HCT116 (cell line): ENCODE measurements around the gene PFN2. TPM values are rescaled to one million over a fixed set of nuclear protein-coding genes. Genes with fewer than 3 reads are reported as not detected.

Experiments
- ATAC-seq: fragments of 200-7000 bp; cut with Tn5 transposase; 2 replicates; pipeline ENCODE4 v1.9.1; 2020; ENCODE audit warnings: mild to moderate bottlenecking, moderate library complexity
- BruUV-seq: library from RNA; stranded (reverse); fragments of 400-500 nt; replicated peaks from 2 replicates; lab custom pipeline; 2021; lab: Mats Ljungman, UMichigan
- CTCF ChIA-PET: fragments of 300-600 bp; sonication (Branson Sonifier 250); formaldehyde crosslinking; loops from one replicate; lab custom pipeline; 2021; ENCODE audit warnings: antibody characterized with exemption; lab: Charles Lee
- POLR2A ChIA-PET: fragments of 300-600, 350-600 bp; sonication (Branson Sonifier 250); formaldehyde crosslinking; loops from one replicate; lab custom pipeline; 2021; ENCODE audit warnings: antibody characterized with exemption; lab: Charles Lee
- RAD21 ChIA-PET, 2 experiments: fragments of 300-600 bp; sonication (Branson Sonifier 250); formaldehyde crosslinking; loops; one replicate each; lab custom pipeline; 2023; ENCODE audit warnings: low total read pairs in 2 of 2; ENCODE audit not compliant: uncharacterized antibody in 2 of 2, unreplicated experiment in 2 of 2, low non-redundant PET in 1 of 2; lab: Charles Lee
- DNase-seq: peaks from one replicate; pipeline ENCODE4 v3.0.0-alpha.2; 2010; ENCODE audit warnings: low read depth, low spot score
- H2AFZ ChIP-seq: fragments of 200-600 bp; shearing (Covaris generic), sonication (generic); 2 replicates; pipeline ENCODE4 v1.6.1; 2017; ENCODE audit warnings: low read depth, mixed run types, mixed read lengths, antibody characterized with exemption, low read length; ENCODE audit not compliant: poor library complexity, severe bottlenecking
- H3K27ac ChIP-seq: 2 replicates; pipeline ENCODE4 v1.5.1; 2012; ENCODE audit warnings: low read depth, low read length
- H3K27me3 ChIP-seq: fragments of 200-600 bp; sonication (generic); 2 replicates; pipeline ENCODE4 v1.6.1; 2016; ENCODE audit warnings: mixed run types, low read length, mixed read lengths; ENCODE audit not compliant: insufficient read depth
- H3K36me3 ChIP-seq, 2 experiments: fragments of 200-500 bp in 1 of 2; fragments of 200-600 bp in 1 of 2; sonication (Bioruptor generic) in 1 of 2; sonication (generic) in 1 of 2; 2 replicates each; pipeline versions ENCODE4 v1.5.1 to v1.6.1; 2014 to 2016; ENCODE audit warnings: low read length in 2 of 2, inconsistent platforms in 1 of 2, mixed read lengths in 1 of 2, mixed run types in 1 of 2; ENCODE audit not compliant: insufficient read depth in 2 of 2, control insufficient read depth in 1 of 2
- H3K4me1 ChIP-seq, 2 experiments: fragments of 200-600 bp in 1 of 2; sonication (generic) in 1 of 2; 2 replicates each; pipeline versions ENCODE4 v1.5.1 to v1.6.1; 2012 to 2017; ENCODE audit warnings: low read length in 2 of 2, inconsistent platforms in 1 of 2, mild to moderate bottlenecking in 1 of 2, mixed read lengths in 1 of 2, mixed run types in 1 of 2, moderate library complexity in 1 of 2; ENCODE audit not compliant: insufficient read depth in 2 of 2, control insufficient read depth in 1 of 2
- H3K4me2 ChIP-seq: fragments of 200-600 bp; sonication (generic); 2 replicates; pipeline ENCODE4 v1.6.1; 2017; ENCODE audit warnings: mixed run types, low read length, mixed read lengths
- H3K4me3 ChIP-seq, 2 experiments: fragments of 200-600 bp in 1 of 2; sonication (generic) in 1 of 2; replicated peaks in 1 of 2; 2 replicates each; pipeline ENCODE4 v1.5.1; 2011 to 2016; ENCODE audit warnings: low read length in 2 of 2, control low read depth in 1 of 2, low read depth in 1 of 2, mild to moderate bottlenecking in 1 of 2, mixed read lengths in 1 of 2, mixed run types in 1 of 2
- H3K79me2 ChIP-seq: fragments of 200-600 bp; sonication (generic); 2 replicates; pipeline ENCODE4 v1.6.1; 2017; ENCODE audit warnings: mild to moderate bottlenecking, mixed run types, low read length, moderate library complexity, mixed read lengths; ENCODE audit not compliant: insufficient read depth
- H3K9ac ChIP-seq: fragments of 200-600 bp; sonication (generic); 2 replicates; pipeline ENCODE4 v1.6.1; 2016; ENCODE audit warnings: low read length, mixed read lengths
- H3K9me2 ChIP-seq: fragments of 200-600 bp; sonication (generic), shearing (Covaris generic); 2 replicates; pipeline ENCODE4 v1.6.1; 2017; ENCODE audit warnings: mixed run types, mild to moderate bottlenecking, moderate library complexity; ENCODE audit not compliant: insufficient read depth
- H3K9me3 ChIP-seq, 2 experiments: fragments of 200-500 bp in 1 of 2; fragments of 200-600 bp in 1 of 2; sonication (Bioruptor generic) in 1 of 2; sonication (generic) in 1 of 2; 2 replicates each; pipeline ENCODE4 v1.6.1; 2014 to 2017; ENCODE audit warnings: low read length in 2 of 2, mixed read lengths in 2 of 2, inconsistent platforms in 1 of 2, low read depth in 1 of 2, mild to moderate bottlenecking in 1 of 2, mixed run types in 1 of 2, moderate library complexity in 1 of 2; ENCODE audit not compliant: control insufficient read depth in 1 of 2, insufficient read depth in 1 of 2
- H4K20me1 ChIP-seq: fragments of 200-600 bp; sonication (generic), shearing (Covaris generic); 2 replicates; pipeline ENCODE4 v1.6.1; 2017; ENCODE audit warnings: mixed run types, mild to moderate bottlenecking, moderate library complexity; ENCODE audit not compliant: insufficient read depth
- CBX3 ChIP-seq: IDR thresholded peaks from 2 replicates; pipeline ENCODE4 v1.6.1; 2012; ENCODE audit warnings: low read depth
- CEBPB ChIP-seq: IDR thresholded peaks from 2 replicates; pipeline ENCODE4 v1.6.1; 2012; ENCODE audit warnings: low read depth
- EGR1 ChIP-seq: IDR thresholded peaks from 2 replicates; pipeline ENCODE4 v1.6.1; 2012; ENCODE audit warnings: low read depth
- ELF1 ChIP-seq: IDR thresholded peaks from 2 replicates; pipeline ENCODE4 v1.6.1; 2012; ENCODE audit warnings: low read depth, borderline replicate concordance
- RAD21 ChIP-seq: IDR thresholded peaks from 2 replicates; pipeline ENCODE4 v1.6.1; 2012; ENCODE audit warnings: low read depth, mild to moderate bottlenecking
- ZFX ChIP-seq: fragments of 450-650 bp; IDR thresholded peaks from 2 replicates; pipeline ENCODE4 v1.6.1; 2017
- intact Hi-C: fragments of 100-400 bp; cut with micrococcal nuclease; formaldehyde crosslinking; loops from 2 replicates; pipeline ENCODE4 v1.10.0; 2022
- total RNA-seq: library from RNA; stranded (reverse); gene quantifications from one replicate; pipeline ENCODE4 v1.2.1, GENCODE V29; 2021; ENCODE audit not compliant: unreplicated experiment
- TF ChIP-seq, protein P1 (sequence below): IDR thresholded peaks from 2 replicates; pipeline ENCODE4 v1.6.1; 2012

The PFN2 gene
- total RNA-seq, 1 experiment from 2014 or later, result 131 TPM

GRCh38 chr3:149957361-149958125 is 13.2 kb downstream of the PFN2 start:
- Histone ChIP-seq H2AFZ (no peak overlapping the region), H3K9me2 (no peaks in the 10 kb centered on the region), H3K4me1 (no peaks in the 10 kb centered on the region), H3K27ac (no peak overlapping the region), H3K4me3 (no peak overlapping the region), H3K9ac (no peak overlapping the region), H4K20me1 (peaks cover 10% of the 10 kb centered on the region; the same call in 1 of the 2 replicates), H3K27me3 (no peaks in the 10 kb centered on the region), H3K9me3 (no peaks in the 10 kb centered on the region), H3K36me3 (peaks cover 8 to 16% of the 10 kb centered on the region in 2 experiments), H3K4me2 (no peak overlapping the region), H3K79me2 (peaks cover 69% of the 10 kb centered on the region)
- ChIA-PET CTCF (interaction anchor here (1.8 kb wide), 1 partner anchor 10 kb away, joined by 5 read pairs; no protein-coding TSS in a partner anchor), POLR2A (no interaction called here), RAD21 (no interaction called here)
- TF ChIP-seq RAD21, result no peak
- no peak for TF ChIP-seq ELF1
- TF ChIP-seq CEBPB, result no peak
- TF ChIP-seq EGR1, result no peak
- no peak for TF ChIP-seq ZFX
- TF ChIP-seq CBX3, result no peak
- ATAC-seq (no peak), DNase-seq (no peak)
- intact Hi-C loops, result no loop called here
- no TSS peak for BruUV-seq

- RAD21 ChIA-PET, result no interaction called here
- Histone ChIP-seq H3K4me2 (no peak overlapping the region), H3K9me2 (no peaks in the 10 kb centered on the region), H2AFZ (no peak overlapping the region)
- intact Hi-C loops, result no loop called here
- TF ChIP-seq, protein P1, sequence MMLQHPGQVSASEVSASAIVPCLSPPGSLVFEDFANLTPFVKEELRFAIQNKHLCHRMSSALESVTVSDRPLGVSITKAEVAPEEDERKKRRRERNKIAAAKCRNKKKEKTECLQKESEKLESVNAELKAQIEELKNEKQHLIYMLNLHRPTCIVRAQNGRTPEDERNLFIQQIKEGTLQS, result no peak
- TF ChIP-seq, all 23 proteins: peak for 0
- H3K9ac ChIP-seq, result no peak overlapping the region
- ChIA-PET POLR2A (no interaction called here), CTCF (interaction anchor here (0.9 to 1.0 kb wide), 5 partner anchors 10 to 229 kb away, joined by 3 to 7 read pairs (median 3); no protein-coding TSS in a partner anchor)
- H3K79me2 ChIP-seq, result peaks cover 60% of the 10 kb centered on the region; the same call in 1 of the 2 replicates
- ATAC-seq (no peak), DNase-seq (no peak)
- no peaks in the 10 kb centered on the region for H3K27me3 ChIP-seq
- no peak overlapping the region for H3K4me3 ChIP-seq
- peaks cover 5 to 12% of the 10 kb centered on the region in 2 experiments for H3K36me3 ChIP-seq
- H4K20me1 ChIP-seq, result peaks cover 10% of the 10 kb centered on the region; the same call in 1 of the 2 replicates
- H3K9me3 ChIP-seq, result no peaks in the 10 kb centered on the region
- no peak overlapping the region for H3K27ac ChIP-seq
- H3K4me1 ChIP-seq, result no peaks in the 10 kb centered on the region
- no TSS peak for BruUV-seq
These were observed 15.2 kb downstream of the PFN2 start for GRCh38 chr3:149955449-149955848.
